HG03565 (cell line): ENCODE measurements around the gene STK11.

Source experiments
- ATAC-seq: cut with Tn5 transposase; IDR thresholded peaks from one replicate; pipeline ENCODE4 v1.9.1; 2021; ENCODE audit warnings: mild to moderate bottlenecking, moderate library complexity; ENCODE audit not compliant: unreplicated experiment

The STK11 gene

GRCh38 chr19:1225440-1226226 is 20.1 kb downstream of the STK11 start:
- no peak for ATAC-seq

- ATAC-seq = no peak
Measured at GRCh38 chr19:1226227-1226518, 20.6 kb downstream of the STK11 start.

DNA sequence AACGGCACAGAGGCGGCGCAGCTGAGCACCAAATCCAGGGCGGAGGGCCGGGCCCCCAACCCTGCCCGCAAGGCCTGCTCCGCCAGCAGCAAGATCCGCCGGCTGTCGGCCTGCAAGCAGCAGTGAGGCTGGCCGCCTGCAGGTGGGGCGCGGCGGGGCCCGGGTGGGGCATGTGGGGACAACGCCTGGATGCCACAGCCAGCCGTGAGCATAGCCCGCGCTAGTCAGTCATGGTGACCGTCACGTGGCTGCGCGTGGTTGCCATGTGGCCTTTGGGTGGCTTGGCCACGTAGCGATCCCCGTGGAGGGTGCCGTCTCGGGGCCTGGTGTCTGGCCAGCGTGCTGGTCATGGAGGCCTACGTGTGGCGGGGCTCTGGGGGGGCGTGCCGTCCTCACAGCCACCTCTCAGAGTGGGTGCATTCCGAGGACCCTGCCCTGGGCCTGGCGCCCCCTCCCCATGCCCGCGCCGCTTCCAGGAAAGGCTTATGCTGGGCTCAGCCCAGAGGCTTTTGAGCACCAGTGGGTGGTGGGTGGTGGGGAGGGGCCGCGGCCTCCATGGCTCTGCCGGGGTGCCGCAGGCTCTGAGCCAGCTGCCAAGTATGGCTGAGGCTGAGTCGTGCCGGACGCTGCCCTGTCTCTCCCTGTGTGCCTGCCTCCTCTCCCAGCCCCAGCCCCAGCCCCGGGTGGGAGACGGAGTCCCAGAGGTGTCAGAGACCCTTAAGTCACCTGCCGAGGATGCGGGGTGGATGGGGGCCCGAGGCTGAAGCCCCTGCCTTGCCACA is 21.1 kb downstream of the STK11 start:
- no peak for ATAC-seq

DNA sequence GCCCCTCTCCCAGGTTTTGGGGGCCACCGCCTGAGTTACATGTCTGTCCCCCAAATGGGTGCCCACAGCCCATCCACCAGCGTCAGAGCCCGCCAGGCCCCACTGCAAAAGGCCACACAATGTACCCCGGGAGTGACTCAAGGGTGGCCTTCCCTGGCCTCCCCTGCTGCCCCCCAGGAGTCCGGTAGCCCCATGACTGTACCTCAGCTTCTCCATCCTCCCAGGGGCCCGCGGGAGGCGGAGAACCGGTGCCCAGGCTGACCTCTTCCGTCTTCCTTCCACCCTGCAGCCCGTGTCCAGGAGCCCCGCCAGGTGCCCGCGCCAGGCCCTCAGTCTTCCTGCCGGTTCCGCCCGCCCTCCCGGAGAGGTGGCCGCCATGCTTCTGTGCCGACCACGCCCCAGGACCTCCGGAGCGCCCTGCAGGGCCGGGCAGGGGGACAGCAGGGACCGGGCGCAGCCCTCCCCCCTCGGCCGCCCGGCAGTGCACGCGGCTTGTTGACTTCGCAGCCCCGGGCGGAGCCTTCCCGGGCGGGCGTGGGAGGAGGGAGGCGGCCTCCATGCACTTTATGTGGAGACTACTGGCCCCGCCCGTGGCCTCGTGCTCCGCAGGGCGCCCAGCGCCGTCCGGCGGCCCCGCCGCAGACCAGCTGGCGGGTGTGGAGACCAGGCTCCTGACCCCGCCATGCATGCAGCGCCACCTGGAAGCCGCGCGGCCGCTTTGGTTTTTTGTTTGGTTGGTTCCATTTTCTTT is 21.9 kb downstream of the STK11 start:
- ATAC-seq = no peak

- no peak for ATAC-seq
Measured at GRCh38 chr19:1228161-1228957, 22.8 kb downstream of the STK11 start.

GRCh38 chr19:1229056-1229923 is 23.7 kb downstream of the STK11 start:
- ATAC-seq = no peak

DNA sequence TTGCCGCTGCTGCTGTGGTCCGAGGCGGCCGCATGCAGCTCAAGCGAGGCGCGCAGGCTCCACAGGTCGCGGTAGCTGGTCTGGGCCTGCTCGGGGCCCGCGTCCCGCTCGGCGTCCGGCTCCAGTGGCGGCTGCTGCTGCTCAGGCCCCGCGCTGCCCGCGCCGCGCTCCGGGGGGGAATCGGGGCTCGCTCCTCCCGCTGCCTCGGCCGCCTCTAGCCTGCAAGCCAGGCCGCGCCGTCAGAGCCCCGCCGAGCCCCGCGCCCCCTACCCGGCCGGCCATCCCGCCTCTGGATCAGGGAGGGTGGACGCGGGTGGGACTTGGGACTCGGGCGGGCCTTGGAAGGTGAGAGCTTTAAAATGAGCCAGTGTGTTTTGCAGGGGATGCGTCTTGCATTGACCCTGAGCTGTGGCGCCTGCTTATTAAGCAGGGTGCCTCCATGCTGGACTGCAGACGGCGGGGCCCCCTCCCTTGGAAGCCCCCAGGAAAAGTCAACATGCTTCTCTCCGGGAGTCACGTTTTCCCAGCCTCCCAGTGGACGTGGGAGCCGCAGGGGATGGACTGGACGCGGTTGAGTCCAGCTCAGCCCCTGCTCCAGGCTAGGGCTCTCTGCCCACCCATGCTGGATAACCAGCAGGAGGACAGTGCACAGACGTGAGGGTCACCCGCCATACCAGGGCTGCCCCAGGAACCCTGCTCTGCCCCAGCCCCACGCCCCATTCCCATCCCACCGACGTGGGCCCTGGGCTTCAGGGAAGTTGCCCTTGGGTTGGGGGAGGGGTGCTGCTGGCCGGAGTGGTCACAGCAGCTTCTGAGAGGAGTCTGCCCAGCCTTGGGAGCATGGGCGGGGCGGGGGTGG is 24.6 kb downstream of the STK11 start:
- ATAC-seq = no peak

DNA sequence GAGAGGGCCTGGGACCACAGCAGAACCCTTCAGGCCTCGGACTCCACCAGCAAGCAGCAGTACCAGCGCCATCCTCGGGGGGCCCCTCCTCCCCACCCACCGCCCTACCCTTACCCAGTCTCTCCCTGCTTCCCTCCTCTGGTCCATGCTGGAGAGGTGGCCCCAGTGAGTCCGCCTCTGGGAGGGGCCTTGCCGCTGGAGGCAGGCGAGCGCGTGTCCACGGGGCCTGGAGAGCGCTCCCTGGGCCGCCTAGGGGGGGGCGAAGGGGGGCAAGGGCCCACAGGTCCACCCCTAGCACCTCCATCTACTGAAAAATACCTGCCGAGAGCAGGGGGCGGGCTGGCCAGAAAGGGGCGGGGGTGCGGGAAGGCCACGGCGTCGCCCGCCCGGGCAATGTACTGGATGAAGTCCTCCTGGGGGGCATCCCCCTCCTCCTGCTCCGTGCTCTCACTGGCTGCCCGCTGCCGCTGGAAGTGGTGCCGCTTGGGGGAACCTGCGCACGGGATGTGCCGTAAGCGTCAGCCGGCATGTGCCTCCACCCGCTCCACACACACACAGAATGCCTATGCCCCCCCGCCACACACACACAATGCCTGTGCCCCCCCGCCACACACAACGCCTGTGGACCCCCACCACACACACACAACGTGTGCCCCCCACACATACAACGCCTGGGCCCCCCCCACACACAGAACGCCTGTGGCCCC is 25.4 kb downstream of the STK11 start:
- ATAC-seq = no peak

- no peak for ATAC-seq
Measured at GRCh38 chr19:1231729-1232637, 26.4 kb downstream of the STK11 start.

- ATAC-seq = no peak
Measured at GRCh38 chr19:1232652-1233072, 27.1 kb downstream of the STK11 start.

DNA sequence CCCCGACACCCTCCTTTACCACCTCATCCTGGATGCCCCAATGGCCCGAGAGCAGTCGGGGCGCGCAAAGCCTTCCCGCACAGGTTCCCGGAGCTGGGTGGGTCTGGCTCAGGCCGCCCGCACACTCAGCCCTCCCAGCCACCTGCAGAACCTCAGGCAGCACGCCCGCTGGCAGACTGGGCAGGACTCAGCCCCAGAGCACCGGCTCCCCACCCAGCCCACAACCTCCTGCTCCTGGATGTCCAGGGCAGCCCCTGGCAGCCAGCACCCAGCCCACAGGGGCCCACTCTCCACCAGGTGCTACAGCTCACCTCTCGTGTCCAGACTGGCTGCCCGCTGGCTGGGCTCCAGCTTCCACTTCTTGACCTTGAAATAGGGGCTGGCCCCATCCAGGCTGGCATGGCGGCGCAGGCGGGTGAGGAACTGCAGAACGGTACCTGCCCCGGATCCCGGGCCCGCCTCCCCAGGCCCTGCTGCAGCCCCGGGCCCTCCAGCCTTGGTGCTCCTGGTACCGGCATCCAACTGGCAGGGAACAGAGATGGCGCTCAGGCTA is 27.6 kb downstream of the STK11 start:
- no peak for ATAC-seq

DNA sequence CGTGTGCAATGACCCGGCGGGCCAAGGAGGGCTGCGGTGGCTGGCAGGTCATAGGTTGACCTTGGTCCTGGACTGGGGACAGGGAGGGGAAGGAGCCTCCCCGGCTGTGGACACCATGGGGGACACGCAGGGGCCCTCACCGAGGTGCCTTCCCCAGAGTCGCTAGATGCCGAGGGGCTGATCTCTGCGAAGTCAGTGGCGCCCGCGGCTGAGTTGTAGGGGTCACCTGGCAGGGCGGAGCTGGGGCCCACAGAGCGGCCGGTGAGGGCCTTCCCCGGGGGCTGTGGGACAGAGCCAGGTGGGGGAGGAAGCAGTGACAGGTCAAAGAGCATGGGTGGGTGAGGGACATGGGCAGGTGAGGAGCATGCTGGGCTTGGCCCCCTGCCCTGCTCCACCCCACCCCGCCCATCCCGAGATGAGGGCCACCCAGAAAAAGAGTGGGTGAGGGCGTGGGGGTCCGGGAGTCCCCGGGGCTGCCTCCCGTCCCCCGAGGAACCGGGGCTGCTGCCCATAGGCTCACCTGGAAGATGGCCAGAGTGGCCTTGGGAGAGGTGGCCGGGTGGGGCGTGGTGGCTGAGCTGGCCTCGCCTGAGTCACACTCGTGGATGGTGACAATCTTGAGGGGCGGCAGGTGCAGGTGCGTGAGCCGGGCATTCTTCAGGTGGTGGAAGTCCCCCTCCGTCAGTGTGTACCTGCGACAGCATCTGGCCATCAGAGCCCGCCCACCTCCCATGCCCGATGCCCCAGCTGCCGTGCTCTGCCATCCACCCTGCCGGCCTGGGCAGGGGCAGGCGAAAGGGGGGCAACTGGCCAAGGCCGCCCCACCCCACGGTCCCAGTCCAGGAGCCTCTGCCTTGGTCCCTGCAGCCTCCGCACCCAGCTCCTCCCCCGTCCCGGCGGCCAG is 28.7 kb downstream of the STK11 start:
- ATAC-seq = no peak

GRCh38 chr19:1234955-1235380 is 29.4 kb downstream of the STK11 start:
- ATAC-seq = no peak

DNA sequence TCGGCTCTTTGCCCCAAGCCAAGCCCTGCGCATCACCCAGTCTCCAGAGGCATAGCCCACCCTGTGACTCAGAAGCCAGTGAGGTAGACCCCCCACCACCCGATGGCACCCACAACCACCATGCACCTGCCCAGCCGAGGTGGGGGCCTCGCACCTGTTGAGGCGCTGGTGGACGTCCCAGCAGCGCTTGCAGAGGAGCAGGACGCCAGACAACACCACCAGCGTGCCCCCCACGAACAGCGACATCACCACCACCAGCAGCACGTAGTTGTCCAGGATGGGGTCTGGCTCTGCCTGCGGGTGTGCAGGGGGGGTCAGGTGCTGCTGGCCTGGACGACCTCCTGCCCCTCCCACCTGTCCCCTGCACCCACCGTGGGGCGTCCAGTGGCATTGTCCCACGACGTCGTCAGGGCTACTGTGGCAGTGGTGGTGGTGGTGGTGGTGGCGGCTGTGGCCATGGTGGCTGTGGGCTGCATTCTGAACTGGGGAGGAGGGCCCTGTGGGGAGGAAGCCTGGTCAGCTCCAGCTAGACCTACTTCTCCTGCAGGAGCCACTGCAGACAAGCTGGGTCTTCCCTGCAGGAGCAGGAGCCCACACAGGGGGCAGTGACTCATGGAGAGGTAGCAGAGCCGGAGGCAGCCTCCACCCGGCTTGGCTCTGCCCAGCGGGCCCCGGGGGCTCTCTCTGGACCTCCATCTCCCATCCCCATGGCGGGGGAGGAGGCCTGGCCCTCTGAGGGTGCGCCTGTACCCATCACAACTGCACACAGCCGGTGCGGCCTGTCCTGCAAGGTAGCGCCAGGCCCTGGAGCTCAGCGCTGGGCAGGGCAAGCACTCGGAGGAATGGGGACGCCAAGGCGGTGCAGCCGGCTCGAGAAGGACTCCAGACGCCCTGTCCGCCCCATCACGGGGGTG is 30.3 kb downstream of the STK11 start:
- ATAC-seq = no peak

GRCh38 chr19:1236576-1236975 is 31.0 kb downstream of the STK11 start:
- ATAC-seq = no peak
